Calu3 (cell line): Measurements from ENCODE around the gene GSTT4. TPM values are rescaled to one million over a fixed set of nuclear protein-coding genes. Genes with fewer than 3 reads are reported as not detected.

Experiments used
- BruUV-seq: library from RNA; stranded (reverse); fragments of 400-500 nt; replicated peaks from 2 replicates; lab custom pipeline; 2021; lab: Mats Ljungman, UMichigan
- CTCF ChIA-PET: fragments of 300-600 bp; sonication (Branson Sonifier 250); formaldehyde crosslinking; loops from one replicate; lab custom pipeline; 2022; ENCODE audit warnings: antibody characterized with exemption; lab: Charles Lee
- DNase-seq: peaks from one replicate; pipeline ENCODE4 v3.0.0; 2022
- H3K27ac Mint-ChIP-seq: one replicate; pipeline ENCODE4 v1.8.0; 2022; ENCODE audit warnings: mixed read lengths; ENCODE audit not compliant: unreplicated experiment
- H3K27me3 Mint-ChIP-seq: one replicate; pipeline ENCODE4 v1.8.0; 2022; ENCODE audit warnings: mixed read lengths; ENCODE audit not compliant: unreplicated experiment
- H3K36me3 Mint-ChIP-seq: one replicate; pipeline ENCODE4 v1.8.0; 2022; ENCODE audit warnings: mild to moderate bottlenecking, moderate library complexity, mixed read lengths; ENCODE audit not compliant: insufficient read depth, unreplicated experiment
- H3K4me1 Mint-ChIP-seq: one replicate; pipeline ENCODE4 v1.8.0; 2022; ENCODE audit warnings: mild to moderate bottlenecking, low read depth, mixed read lengths; ENCODE audit not compliant: unreplicated experiment
- H3K4me3 Mint-ChIP-seq: one replicate; pipeline ENCODE4 v1.8.0; 2022; ENCODE audit warnings: mild to moderate bottlenecking, low read depth, moderate library complexity, mixed read lengths; ENCODE audit not compliant: unreplicated experiment
- H3K9me3 Mint-ChIP-seq: one replicate; pipeline ENCODE4 v1.8.0; 2022; ENCODE audit warnings: low read depth, mixed read lengths; ENCODE audit not compliant: unreplicated experiment
- CTCF ChIP-seq: fragments of 200-600 bp; IDR thresholded peaks from one replicate; pipeline ENCODE4 v1.8.0; 2022; ENCODE audit warnings: antibody characterized with exemption; ENCODE audit not compliant: unreplicated experiment
- intact Hi-C: fragments of 100-400 bp; cut with micrococcal nuclease; formaldehyde crosslinking; loops from one replicate; pipeline ENCODE4 v1.10.0; 2022; ENCODE audit not compliant: unreplicated experiment
- total RNA-seq: library from RNA; stranded (reverse); gene quantifications from 2 replicates; pipeline ENCODE4 v1.2.3, GENCODE V29; 2022

The GSTT4 gene
- total RNA-seq, 1 experiment from 2014 or later = not detected

- H3K4me1 Mint-ChIP-seq = peaks cover 8% of the 10 kb centered on the region
- TF ChIP-seq CTCF = no peak
- no peak for DNase-seq
- CTCF ChIA-PET = no interaction called here
- no TSS peak for BruUV-seq
- no peak overlapping the region for H3K27ac Mint-ChIP-seq
- no peaks in the 10 kb centered on the region for H3K27me3 Mint-ChIP-seq
- no peaks in the 10 kb centered on the region for H3K9me3 Mint-ChIP-seq
- intact Hi-C loops = no loop called here
- H3K4me3 Mint-ChIP-seq = no peak overlapping the region
- H3K36me3 Mint-ChIP-seq = peaks cover 5% of the 10 kb centered on the region
Measured at GRCh38 chr22:24021304-24021703, 16.1 kb upstream of the GSTT4 start.

DNA sequence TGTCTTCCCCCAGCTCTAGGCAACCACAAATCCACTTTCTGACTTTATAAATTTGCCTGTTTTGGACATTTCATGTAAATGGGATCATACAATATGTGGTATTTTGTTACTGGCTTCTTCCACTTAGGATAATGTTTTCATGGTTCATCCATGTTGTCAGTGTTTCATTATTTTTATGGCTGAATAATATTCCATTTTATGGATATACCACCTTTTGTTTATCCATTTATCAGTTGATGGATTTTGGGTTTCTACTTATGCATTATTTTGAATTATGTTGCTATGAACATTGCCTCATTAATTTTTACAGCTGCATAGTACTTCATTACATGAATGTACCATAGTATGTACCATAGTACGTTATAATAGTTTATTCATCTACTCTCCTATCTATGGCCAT lies 10.9 kb upstream of the GSTT4 start:
- no peaks in the 10 kb centered on the region for H3K27me3 Mint-ChIP-seq
- H3K4me3 Mint-ChIP-seq = no peak overlapping the region
- peaks cover 10% of the 10 kb centered on the region for H3K4me1 Mint-ChIP-seq
- H3K9me3 Mint-ChIP-seq = no peaks in the 10 kb centered on the region
- DNase-seq = no peak
- peaks cover 13% of the 10 kb centered on the region for H3K36me3 Mint-ChIP-seq
- intact Hi-C loops = no loop called here
- H3K27ac Mint-ChIP-seq = no peak overlapping the region
- TF ChIP-seq CTCF = no peak
- BruUV-seq = no TSS peak
- CTCF ChIA-PET = no interaction called here

DNA sequence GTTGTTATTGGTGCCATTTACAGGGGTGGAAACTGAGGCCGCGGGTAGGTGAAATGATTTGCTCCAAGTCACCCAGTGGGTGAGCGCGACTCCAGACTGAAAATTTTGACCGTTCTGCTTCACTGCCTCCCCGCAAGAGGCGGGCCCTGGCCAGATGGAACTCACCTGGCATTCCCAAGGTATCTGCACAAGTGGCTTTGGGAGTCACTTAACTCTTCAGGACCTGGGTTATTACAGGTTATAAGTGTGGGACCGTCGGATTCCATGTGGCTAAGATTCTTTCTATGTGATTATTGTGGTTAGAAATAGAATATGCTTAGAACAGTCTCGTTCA lies 6.4 kb upstream of the GSTT4 start:
- Mint-ChIP-seq H3K27ac (peak overlapping the region; percentile 78), H3K36me3 (peaks cover 13% of the 10 kb centered on the region), H3K9me3 (no peaks in the 10 kb centered on the region), H3K4me3 (peak overlapping the region; percentile 88), H3K27me3 (no peaks in the 10 kb centered on the region), H3K4me1 (peaks cover 10% of the 10 kb centered on the region)
- TF ChIP-seq CTCF = no peak
- CTCF ChIA-PET = no interaction called here
- no TSS peak for BruUV-seq
- intact Hi-C loops = no loop called here
- no peak for DNase-seq

- no peak for TF ChIP-seq CTCF
- Mint-ChIP-seq H3K4me3 (no peak overlapping the region), H3K27ac (no peak overlapping the region), H3K27me3 (no peaks in the 10 kb centered on the region), H3K9me3 (no peaks in the 10 kb centered on the region), H3K4me1 (peaks cover 10% of the 10 kb centered on the region), H3K36me3 (peaks cover 13% of the 10 kb centered on the region)
- CTCF ChIA-PET = no interaction called here
- no TSS peak for BruUV-seq
- intact Hi-C loops = no loop called here
- DNase-seq = no peak
Measured at GRCh38 chr22:24010018-24010391, 4.8 kb upstream of the GSTT4 start.
